A549 (cell line): ENCODE results near the gene RFT1. TPM values are rescaled to one million over a fixed set of nuclear protein-coding genes. Genes with fewer than 3 reads are reported as not detected.

ENCODE experiments used
- ATAC-seq, 2 experiments: fragments of 200-7000 bp in 1 of 2; fragments of >200 bp in 1 of 2; cut with Nextera tagmentation in 1 of 2; cut with Tn5 transposase in 1 of 2; 3 replicates each; pipeline versions ENCODE4 v1.8.0 to v1.9.1; 2018 to 2020; ENCODE audit warnings: mild to moderate bottlenecking in 1 of 2, moderate library complexity in 1 of 2
- CTCF ChIA-PET: fragments of 300-600 bp; sonication (Branson Sonifier 250); formaldehyde crosslinking; extraction: SDS; loops from one replicate; lab custom pipeline; 2021; ENCODE audit warnings: antibody characterized with exemption, inconsistent platforms; lab: Yijun Ruan, JAX
- POLR2A ChIA-PET: fragments of 350-600 bp; formaldehyde crosslinking; extraction: SDS; loops from one replicate; lab custom pipeline; 2021; ENCODE audit warnings: antibody characterized with exemption, inconsistent platforms; lab: Yijun Ruan, JAX
- DNase-seq, 2 experiments: peaks; one replicate each; pipeline versions ENCODE4 v3.0.0 to v3.0.0-alpha.2; 2011 to 2016; ENCODE audit warnings: low read depth in 1 of 2, low spot score in 1 of 2
- FAIRE-seq: peaks from 2 replicates; lab custom pipeline; 2011; peaks lifted over from hg19 to GRCh38; lab: Jason Lieb, UNC
- H3K27ac ChIP-seq, 2 experiments: fragments of >200 bp; sonication (Bioruptor Twin); formaldehyde crosslinking; 3 replicates each; pipeline ENCODE4 v1.5.1; 2016 to 2017
- H3K4me1 ChIP-seq: fragments of >200 bp; sonication (Bioruptor Twin); formaldehyde crosslinking; 3 replicates; pipeline ENCODE4 v1.6.1; 2016
- H3K4me2 ChIP-seq: fragments of >200 bp; sonication (Bioruptor Twin); formaldehyde crosslinking; 3 replicates; pipeline ENCODE4 v1.6.1; 2016
- H3K4me3 ChIP-seq: fragments of >200 bp; sonication (Bioruptor Twin); formaldehyde crosslinking; 3 replicates; pipeline ENCODE4 v1.5.1; 2016
- H3K9me3 ChIP-seq: fragments of >200 bp; sonication (Bioruptor Twin); formaldehyde crosslinking; 3 replicates; pipeline ENCODE4 v1.6.1; 2016
- CTCF ChIP-seq: fragments of >200 bp; sonication (Bioruptor Twin); formaldehyde crosslinking; IDR thresholded peaks from 3 replicates; pipeline ENCODE4 v1.5.1; 2016
- EHF ChIP-seq: fragments of 250-450 bp; sonication (Bioruptor Pico); IDR thresholded peaks from 2 replicates; pipeline ENCODE4 v1.5.0; 2020; ENCODE audit warnings: mild to moderate bottlenecking
- FOSB ChIP-seq: fragments of 250-450 bp; sonication (Bioruptor Pico); IDR thresholded peaks from 2 replicates; pipeline ENCODE4 v1.5.0; 2020; ENCODE audit warnings: mild to moderate bottlenecking, moderate library complexity
- HEYL ChIP-seq: fragments of 250-450 bp; sonication (Bioruptor Pico); IDR thresholded peaks from 2 replicates; pipeline ENCODE4 v1.8.0; 2021; ENCODE audit warnings: mild to moderate bottlenecking, moderate library complexity
- HOXB5 ChIP-seq: fragments of 250-450 bp; sonication (Bioruptor Pico); IDR thresholded peaks from 2 replicates; pipeline ENCODE4 v1.5.0; 2020; ENCODE audit warnings: mild to moderate bottlenecking, moderate library complexity
- JUN ChIP-seq, 2 experiments: fragments of >200 bp; sonication (Bioruptor Twin); formaldehyde crosslinking; IDR thresholded peaks; 2 replicates in 1 of 2; 3 replicates in 1 of 2; pipeline ENCODE4 v1.6.1; 2016 to 2017
- JUNB ChIP-seq: fragments of >200 bp; sonication (Bioruptor Twin); formaldehyde crosslinking; IDR thresholded peaks from 2 replicates; pipeline ENCODE4 v1.6.1; 2016
- MAX ChIP-seq: IDR thresholded peaks from 2 replicates; pipeline ENCODE4 v1.6.1; 2012
- MAZ ChIP-seq: fragments of 150-350 bp; IDR thresholded peaks from 2 replicates; pipeline ENCODE4 v1.6.1; 2014; ENCODE audit warnings: antibody characterized with exemption, low read depth, low read length, borderline replicate concordance
- MYC ChIP-seq: IDR thresholded peaks from 2 replicates; pipeline ENCODE4 v1.6.1; 2012; ENCODE audit warnings: mild to moderate bottlenecking, inconsistent platforms, low read length, improper control_type of control experiment, borderline replicate concordance
- NFE2L2 ChIP-seq: fragments of 150-350 bp; conservative IDR thresholded peaks from 2 replicates; pipeline ENCODE4 v1.6.1; 2014; ENCODE audit warnings: low read length
- NPAS2 ChIP-seq: fragments of 250-450 bp; sonication (Bioruptor Pico); IDR thresholded peaks from 2 replicates; pipeline ENCODE4 v1.8.0; 2022; ENCODE audit warnings: mild to moderate bottlenecking, moderate library complexity, borderline replicate concordance
- RARB ChIP-seq: fragments of 250-450 bp; sonication (Bioruptor Pico); IDR thresholded peaks from 2 replicates; pipeline ENCODE4 v1.8.0; 2021; ENCODE audit warnings: mild to moderate bottlenecking, moderate library complexity
- RCOR1 ChIP-seq: fragments of 150-350 bp; IDR thresholded peaks from 2 replicates; pipeline ENCODE4 v1.6.1; 2014; ENCODE audit warnings: antibody characterized with exemption, low read length, low read depth
- REST ChIP-seq: fragments of 200-600 bp; sonication (generic); IDR thresholded peaks from 2 replicates; pipeline ENCODE4 v1.6.1; 2016; ENCODE audit warnings: antibody characterized with exemption, mild to moderate bottlenecking, moderate library complexity
- USF2 ChIP-seq: fragments of 450-650 bp; IDR thresholded peaks from 2 replicates; pipeline ENCODE4 v1.6.1; 2014; ENCODE audit warnings: antibody characterized with exemption
- WGBS: methylation state at CpG from one replicate; pipeline ENCODE4 v1.1.6; 2017; ENCODE audit errors: missing lambda C conversion rate; 5-methylcytosine and 5-hydroxymethylcytosine counted together
- polyA plus RNA-seq, 4 experiments: library from polyadenylated mRNA; depleted of rRNA in 3 of 4; stranded (reverse); fragments of >200 nt; fragmentation: RNase III in 1 of 4; extraction: RNeasy Plus Mini Kit Qiagen cat#74134 plus additional on column Dnase treatment in 1 of 4; gene quantifications; 2 replicates in 3 of 4; 3 replicates in 1 of 4; pipeline ENCODE4 v1.2.3, GENCODE V29; 2011 to 2017

The RFT1 gene
- polyA plus RNA-seq, 2 of the 4 experiments (the other 2 are of a cell fraction): 15.6 to 33.6 TPM

GRCh38 chr3:53162672-53163443 lies 32.6 kb upstream of the RFT1 start:
- peak overlapping the region in 1 of 2 experiments; percentile 92; a peak in 3 of 6 replicates for H3K27ac ChIP-seq

More at GRCh38 chr3:53162672-53163443, 32.6 kb upstream of the RFT1 start:
- ChIA-PET POLR2A (no interaction called here), CTCF (interaction anchor here (0.6 to 1.7 kb wide), 3 partner anchors 16 to 130 kb away, joined by 3 to 5 read pairs (median 3); no protein-coding TSS in a partner anchor)
- ATAC-seq: no peak
- DNase-seq: no peak
- no peak for TF ChIP-seq RCOR1
- no peak for TF ChIP-seq EHF (CRISPR knock-in tag)
- TF ChIP-seq MAX: no peak
- TF ChIP-seq FOSB (CRISPR knock-in tag): no peak
- TF ChIP-seq MAZ: no peak
- no peak for TF ChIP-seq CTCF
- TF ChIP-seq MYC: no peak
- TF ChIP-seq RARB (CRISPR knock-in tag): no peak
- no peak for TF ChIP-seq NFE2L2
- TF ChIP-seq REST: no peak
- TF ChIP-seq JUN (IDR thresholded peaks at IDR 0.05): no peak
- no peak for TF ChIP-seq JUNB
- no peak for TF ChIP-seq USF2
- TF ChIP-seq HEYL: no peak
- no peak for TF ChIP-seq NPAS2 (CRISPR knock-in tag)
- TF ChIP-seq HOXB5 (CRISPR knock-in tag): no peak
- Histone ChIP-seq H3K4me1 (peaks cover 29% of the 10 kb centered on the region), H3K4me2 (peak overlapping the region; percentile 85), H3K9me3 (no peaks in the 10 kb centered on the region), H3K4me3 (peak overlapping the region; percentile 100; the same call in 1 of the 3 replicates)
- FAIRE-seq: no peak
- WGBS: 80% methylated on average over 10 of the region's 12 CpGs
